Ishikawa (cell line): ENCODE measurements around the gene ADAM10.

Experiments used
- CEBPB ChIP-seq: IDR thresholded peaks from 2 replicates; pipeline ENCODE4 v1.6.1; 2012
- CREB1 ChIP-seq: IDR thresholded peaks from 2 replicates; pipeline ENCODE4 v1.6.1; 2012; ENCODE audit warnings: low read depth
- EGR1 ChIP-seq: IDR thresholded peaks from 2 replicates; pipeline ENCODE4 v1.6.1; 2012
- EP300 ChIP-seq: IDR thresholded peaks from 2 replicates; pipeline ENCODE4 v1.6.1; 2012; ENCODE audit warnings: borderline replicate concordance
- FOXM1 ChIP-seq: IDR thresholded peaks from 2 replicates; pipeline ENCODE4 v1.6.1; 2012; ENCODE audit warnings: low read depth, borderline replicate concordance
- NFIC ChIP-seq: IDR thresholded peaks from 2 replicates; pipeline ENCODE4 v1.6.1; 2012
- RAD21 ChIP-seq: IDR thresholded peaks from 2 replicates; pipeline ENCODE4 v1.6.1; 2012; ENCODE audit warnings: low read depth
- TAF1 ChIP-seq: IDR thresholded peaks from 2 replicates; pipeline ENCODE4 v1.6.1; 2012; ENCODE audit warnings: low read depth, mild to moderate bottlenecking
- TCF12 ChIP-seq: IDR thresholded peaks from 2 replicates; pipeline ENCODE4 v1.6.1; 2012; ENCODE audit warnings: low read depth
- TEAD4 ChIP-seq: IDR thresholded peaks from 2 replicates; pipeline ENCODE4 v1.6.1; 2012
- YY1 ChIP-seq: IDR thresholded peaks from 2 replicates; pipeline ENCODE4 v1.6.1; 2012; ENCODE audit warnings: low read depth
- ZBTB7A ChIP-seq: IDR thresholded peaks from 2 replicates; pipeline ENCODE4 v1.6.1; 2012; ENCODE audit warnings: low read depth
- TF ChIP-seq, protein P1 (sequence below): IDR thresholded peaks from 2 replicates; pipeline ENCODE4 v1.6.1; 2012; ENCODE audit warnings: low read depth, mild to moderate bottlenecking
- TF ChIP-seq, protein P2 (sequence below): IDR thresholded peaks from 2 replicates; pipeline ENCODE4 v1.6.1; 2012
- TF ChIP-seq, protein P3 (sequence below): IDR thresholded peaks from 2 replicates; pipeline ENCODE4 v1.6.1; 2012

Gene ADAM10

DNA sequence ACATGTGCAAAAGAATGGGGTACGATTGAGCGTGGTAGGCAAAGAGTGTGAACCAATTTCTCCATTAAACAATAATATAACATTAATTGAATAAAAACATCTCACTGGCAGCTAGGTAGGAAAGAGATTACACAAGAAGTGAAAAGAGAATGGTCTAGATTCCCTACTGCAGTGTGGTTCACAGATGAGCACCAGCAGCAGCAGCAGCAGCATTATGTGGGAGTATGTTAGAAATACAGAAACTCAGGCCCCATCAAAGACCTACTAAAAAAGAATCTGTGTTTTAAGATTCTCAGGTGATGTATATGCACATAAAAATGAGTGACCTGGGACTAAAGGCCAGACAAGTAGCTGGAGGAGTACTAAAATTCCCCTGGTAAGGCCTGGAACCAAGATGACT lies 118.2 kb downstream of the ADAM10 start:
- TF ChIP-seq ZBTB7A: no peak
- TF ChIP-seq RAD21: no peak
- TF ChIP-seq TEAD4: no peak

DNA sequence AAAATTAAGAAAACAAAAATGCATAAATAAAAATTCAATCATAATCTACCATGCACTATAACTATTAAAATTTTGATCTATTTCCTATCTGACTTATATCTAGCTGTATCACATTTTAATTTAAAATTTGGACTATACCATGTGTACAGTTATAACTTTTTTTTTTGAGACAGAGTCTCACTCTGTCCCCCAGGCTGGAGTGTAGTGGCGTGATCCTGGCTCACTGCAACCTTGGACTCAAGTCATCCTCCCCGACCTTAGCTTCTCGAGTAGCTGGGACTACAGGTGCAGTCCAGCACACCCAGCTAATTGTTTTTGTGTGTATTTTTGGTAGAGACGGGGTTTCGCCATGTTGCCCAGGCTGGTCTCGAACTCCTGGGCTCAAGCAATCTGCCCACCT lies 119.9 kb downstream of the ADAM10 start:
- TF ChIP-seq CEBPB (no peak), TEAD4 (no peak), CREB1 (no peak), TCF12 (no peak), TAF1 (no peak)
- TF ChIP-seq, protein P1, sequence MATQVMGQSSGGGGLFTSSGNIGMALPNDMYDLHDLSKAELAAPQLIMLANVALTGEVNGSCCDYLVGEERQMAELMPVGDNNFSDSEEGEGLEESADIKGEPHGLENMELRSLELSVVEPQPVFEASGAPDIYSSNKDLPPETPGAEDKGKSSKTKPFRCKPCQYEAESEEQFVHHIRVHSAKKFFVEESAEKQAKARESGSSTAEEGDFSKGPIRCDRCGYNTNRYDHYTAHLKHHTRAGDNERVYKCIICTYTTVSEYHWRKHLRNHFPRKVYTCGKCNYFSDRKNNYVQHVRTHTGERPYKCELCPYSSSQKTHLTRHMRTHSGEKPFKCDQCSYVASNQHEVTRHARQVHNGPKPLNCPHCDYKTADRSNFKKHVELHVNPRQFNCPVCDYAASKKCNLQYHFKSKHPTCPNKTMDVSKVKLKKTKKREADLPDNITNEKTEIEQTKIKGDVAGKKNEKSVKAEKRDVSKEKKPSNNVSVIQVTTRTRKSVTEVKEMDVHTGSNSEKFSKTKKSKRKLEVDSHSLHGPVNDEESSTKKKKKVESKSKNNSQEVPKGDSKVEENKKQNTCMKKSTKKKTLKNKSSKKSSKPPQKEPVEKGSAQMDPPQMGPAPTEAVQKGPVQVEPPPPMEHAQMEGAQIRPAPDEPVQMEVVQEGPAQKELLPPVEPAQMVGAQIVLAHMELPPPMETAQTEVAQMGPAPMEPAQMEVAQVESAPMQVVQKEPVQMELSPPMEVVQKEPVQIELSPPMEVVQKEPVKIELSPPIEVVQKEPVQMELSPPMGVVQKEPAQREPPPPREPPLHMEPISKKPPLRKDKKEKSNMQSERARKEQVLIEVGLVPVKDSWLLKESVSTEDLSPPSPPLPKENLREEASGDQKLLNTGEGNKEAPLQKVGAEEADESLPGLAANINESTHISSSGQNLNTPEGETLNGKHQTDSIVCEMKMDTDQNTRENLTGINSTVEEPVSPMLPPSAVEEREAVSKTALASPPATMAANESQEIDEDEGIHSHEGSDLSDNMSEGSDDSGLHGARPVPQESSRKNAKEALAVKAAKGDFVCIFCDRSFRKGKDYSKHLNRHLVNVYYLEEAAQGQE: no peak

DNA sequence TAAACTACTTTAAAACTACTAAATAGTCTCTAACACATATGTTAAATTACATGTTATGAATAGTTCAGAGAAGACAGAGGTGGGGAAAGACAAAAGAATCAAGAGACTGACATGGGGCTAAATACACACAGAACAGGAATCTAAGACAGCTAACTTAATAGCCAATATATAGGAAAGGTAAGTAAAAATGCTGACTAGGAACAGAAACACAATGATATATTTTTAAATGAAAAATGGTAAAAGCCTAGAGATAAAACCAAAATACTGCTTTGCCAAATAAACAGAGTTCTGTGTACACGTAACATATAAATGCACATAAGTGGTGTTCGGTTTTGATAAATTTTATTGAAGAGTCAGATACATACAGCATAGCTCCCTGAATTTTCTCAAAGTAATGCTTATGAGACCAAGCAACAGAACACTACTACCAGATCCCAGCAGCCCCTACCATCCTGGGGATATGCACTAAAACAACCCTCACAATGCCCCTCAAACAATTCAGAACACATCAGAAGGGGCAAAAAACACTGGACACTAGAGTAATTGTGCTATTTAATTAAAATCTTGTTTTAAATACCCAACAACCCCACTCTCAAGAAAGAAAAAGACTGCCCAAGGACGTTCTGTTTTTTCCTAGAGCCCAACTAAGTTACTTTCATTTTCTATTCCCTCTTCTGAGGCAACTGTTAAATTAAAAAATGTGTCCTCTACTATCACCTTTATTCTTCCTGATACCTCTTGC lies 121.1 kb downstream of the ADAM10 start:
- TF ChIP-seq, protein P2, sequence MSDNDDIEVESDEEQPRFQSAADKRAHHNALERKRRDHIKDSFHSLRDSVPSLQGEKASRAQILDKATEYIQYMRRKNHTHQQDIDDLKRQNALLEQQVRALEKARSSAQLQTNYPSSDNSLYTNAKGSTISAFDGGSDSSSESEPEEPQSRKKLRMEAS: no peak
- no peak for TF ChIP-seq RAD21

DNA sequence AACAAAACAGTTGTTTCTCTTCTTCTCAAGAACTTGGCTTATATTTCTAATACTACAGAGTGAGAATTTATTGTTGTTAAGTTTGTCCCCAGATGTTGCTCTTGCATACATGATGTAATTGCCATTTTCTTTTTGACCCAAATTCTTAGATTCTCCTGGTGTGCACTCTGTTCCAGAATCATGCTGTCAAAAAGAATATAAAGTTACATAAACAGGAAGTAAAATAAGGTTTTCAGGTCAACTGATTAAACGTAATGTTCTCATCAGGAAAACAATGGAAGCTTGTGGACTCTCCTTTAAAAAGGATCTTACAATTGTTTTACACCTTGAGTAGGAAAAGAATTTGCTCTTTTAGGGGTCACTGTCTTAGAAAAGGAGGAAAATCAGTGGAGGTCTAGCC lies 121.8 kb downstream of the ADAM10 start:
- no peak for TF ChIP-seq EP300
- TF ChIP-seq, protein P3, sequence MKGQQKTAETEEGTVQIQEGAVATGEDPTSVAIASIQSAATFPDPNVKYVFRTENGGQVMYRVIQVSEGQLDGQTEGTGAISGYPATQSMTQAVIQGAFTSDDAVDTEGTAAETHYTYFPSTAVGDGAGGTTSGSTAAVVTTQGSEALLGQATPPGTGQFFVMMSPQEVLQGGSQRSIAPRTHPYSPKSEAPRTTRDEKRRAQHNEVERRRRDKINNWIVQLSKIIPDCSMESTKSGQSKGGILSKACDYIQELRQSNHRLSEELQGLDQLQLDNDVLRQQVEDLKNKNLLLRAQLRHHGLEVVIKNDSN: no peak

DNA sequence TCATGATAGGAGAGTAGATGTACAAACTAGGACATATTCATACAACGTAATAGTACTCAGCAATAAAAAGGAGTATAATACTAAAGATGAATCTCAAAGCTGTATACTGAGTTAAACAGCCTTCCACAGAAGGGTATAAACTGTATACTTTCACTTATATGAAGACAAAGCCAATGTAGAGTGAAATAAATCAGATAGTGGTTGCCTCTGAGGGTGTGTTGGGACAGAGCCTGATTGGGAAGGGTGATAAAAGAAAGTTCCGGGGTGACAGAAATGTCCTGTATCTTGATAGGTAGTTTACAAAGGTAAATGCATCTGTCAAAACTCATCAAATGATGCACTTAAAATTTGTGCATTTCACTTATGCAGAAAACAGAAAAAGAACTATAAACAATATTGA lies 122.5 kb downstream of the ADAM10 start:
- TF ChIP-seq, protein P1: no peak
- TF ChIP-seq NFIC: no peak
- TF ChIP-seq FOXM1: no peak
- TF ChIP-seq EGR1: no peak
- no peak for TF ChIP-seq CEBPB
- TF ChIP-seq YY1: no peak
- no peak for TF ChIP-seq ZBTB7A
- no peak for TF ChIP-seq CREB1
- TF ChIP-seq, protein P2: no peak
- no peak for TF ChIP-seq TEAD4

DNA sequence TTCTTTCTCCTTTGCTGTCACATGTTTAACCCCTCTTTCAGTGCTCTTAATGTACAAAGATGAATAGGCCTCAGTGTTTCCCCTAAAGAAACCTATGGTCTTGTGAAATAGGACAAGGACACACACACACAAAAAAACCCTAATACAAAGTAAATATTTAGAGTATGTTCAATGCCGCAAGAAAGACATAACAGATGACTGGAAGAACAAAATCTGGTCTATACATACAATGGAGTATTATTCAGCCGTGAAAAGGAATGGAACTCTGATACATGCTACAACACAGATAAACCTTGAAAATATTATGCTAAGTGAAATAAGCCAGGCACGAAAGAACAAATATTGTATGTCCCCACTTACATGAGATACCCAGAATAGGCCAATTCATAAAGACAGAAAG lies 123.1 kb downstream of the ADAM10 start:
- TF ChIP-seq EGR1: no peak
- TF ChIP-seq, protein P3: no peak
- no peak for TF ChIP-seq TEAD4
- TF ChIP-seq FOXM1: no peak
- TF ChIP-seq CREB1: no peak
- no peak for TF ChIP-seq CEBPB
- no peak for TF ChIP-seq YY1
- TF ChIP-seq RAD21: no peak
- TF ChIP-seq ZBTB7A: no peak
- no peak for TF ChIP-seq NFIC
- TF ChIP-seq EP300: no peak
- TF ChIP-seq, protein P2: no peak
- TF ChIP-seq, protein P1: no peak
- TF ChIP-seq TCF12: no peak
- no peak for TF ChIP-seq TAF1
